Measurements from ENCODE around the gene GALNT15. TPM values are rescaled to one million over a fixed set of nuclear protein-coding genes. Genes with fewer than 3 reads are reported as not detected.

The GALNT15 gene
- total RNA-seq, 1 donor from 2014 or later = 0.08 TPM

GRCh38 chr3:16145176-16145575 is 29.3 kb upstream of the GALNT15 start:
- H3K36me3 Mint-ChIP-seq (ENCODE audit: low read depth, unreplicated experiment) = peaks cover 8% of the 10 kb centered on the region
- no peaks in the 10 kb centered on the region for H3K4me1 Mint-ChIP-seq (ENCODE audit: unreplicated experiment)
- peaks cover 9% of the 10 kb centered on the region for H3K9me3 Mint-ChIP-seq (ENCODE audit: unreplicated experiment)
- no peak overlapping the region for H3K27ac Mint-ChIP-seq (ENCODE audit: unreplicated experiment)
- DNase-seq (ENCODE audit: low spot score) = no peak
- no peak for TF ChIP-seq CTCF (IDR thresholded peaks at IDR 0.05; ENCODE audit: unreplicated experiment)
- H3K4me3 Mint-ChIP-seq (ENCODE audit: unreplicated experiment) = no peak overlapping the region
- no peaks in the 10 kb centered on the region for H3K27me3 Mint-ChIP-seq (ENCODE audit: unreplicated experiment)

GRCh38 chr3:16146015-16146730 is 28.3 kb upstream of the GALNT15 start:
- no peak for TF ChIP-seq CTCF (IDR thresholded peaks at IDR 0.05; ENCODE audit: unreplicated experiment)

GRCh38 chr3:16147220-16147994 is 27.1 kb upstream of the GALNT15 start:
- Mint-ChIP-seq H3K9me3 (ENCODE audit: unreplicated experiment) (peaks cover 9% of the 10 kb centered on the region), H3K4me1 (ENCODE audit: unreplicated experiment) (no peaks in the 10 kb centered on the region), H3K4me3 (ENCODE audit: unreplicated experiment) (no peak overlapping the region)

More at GRCh38 chr3:16146015-16146730, 28.3 kb upstream of the GALNT15 start:
- Mint-ChIP-seq H3K4me1 (ENCODE audit: unreplicated experiment) (no peaks in the 10 kb centered on the region), H3K27ac (ENCODE audit: unreplicated experiment) (no peak overlapping the region), H3K27me3 (ENCODE audit: unreplicated experiment) (no peaks in the 10 kb centered on the region), H3K36me3 (ENCODE audit: low read depth, unreplicated experiment) (peaks cover 8% of the 10 kb centered on the region), H3K9me3 (ENCODE audit: unreplicated experiment) (peaks cover 9% of the 10 kb centered on the region), H3K4me3 (ENCODE audit: unreplicated experiment) (no peak overlapping the region)
- no peak for DNase-seq (ENCODE audit: low spot score)

GRCh38 chr3:16148213-16148612 is 26.3 kb upstream of the GALNT15 start:
- H3K27me3 Mint-ChIP-seq (ENCODE audit: unreplicated experiment) = no peaks in the 10 kb centered on the region
- no peak for TF ChIP-seq CTCF (IDR thresholded peaks at IDR 0.05; ENCODE audit: unreplicated experiment)
- peaks cover 8% of the 10 kb centered on the region for H3K36me3 Mint-ChIP-seq (ENCODE audit: low read depth, unreplicated experiment)
- H3K4me3 Mint-ChIP-seq (ENCODE audit: unreplicated experiment) = no peak overlapping the region
- H3K4me1 Mint-ChIP-seq (ENCODE audit: unreplicated experiment) = no peaks in the 10 kb centered on the region
- peaks cover 9% of the 10 kb centered on the region for H3K9me3 Mint-ChIP-seq (ENCODE audit: unreplicated experiment)
- H3K27ac Mint-ChIP-seq (ENCODE audit: unreplicated experiment) = no peak overlapping the region
- DNase-seq (ENCODE audit: low spot score) = no peak

More at GRCh38 chr3:16147220-16147994, 27.1 kb upstream of the GALNT15 start:
- H3K27me3 Mint-ChIP-seq (ENCODE audit: unreplicated experiment) = no peaks in the 10 kb centered on the region
- no peak overlapping the region for H3K27ac Mint-ChIP-seq (ENCODE audit: unreplicated experiment)
- TF ChIP-seq CTCF (IDR thresholded peaks at IDR 0.05; ENCODE audit: unreplicated experiment) = no peak
- DNase-seq (ENCODE audit: low spot score) = no peak
- peaks cover 8% of the 10 kb centered on the region for H3K36me3 Mint-ChIP-seq (ENCODE audit: low read depth, unreplicated experiment)

- TF ChIP-seq CTCF (IDR thresholded peaks at IDR 0.05; ENCODE audit: unreplicated experiment) = no peak
- Mint-ChIP-seq H3K9me3 (ENCODE audit: unreplicated experiment) (peaks cover 6% of the 10 kb centered on the region), H3K27me3 (ENCODE audit: unreplicated experiment) (no peaks in the 10 kb centered on the region), H3K4me3 (ENCODE audit: unreplicated experiment) (no peak overlapping the region), H3K4me1 (ENCODE audit: unreplicated experiment) (no peaks in the 10 kb centered on the region), H3K27ac (ENCODE audit: unreplicated experiment) (no peak overlapping the region), H3K36me3 (ENCODE audit: low read depth, unreplicated experiment) (peaks cover 10% of the 10 kb centered on the region)
- DNase-seq (ENCODE audit: low spot score) = no peak
Observed at GRCh38 chr3:16148783-16149182, 25.7 kb upstream of the GALNT15 start.

Measured in endothelial cell (in vitro differentiated cells).